ENCODE measurements around the gene ARG2. TPM values are rescaled to one million over a fixed set of nuclear protein-coding genes. Genes with fewer than 3 reads are reported as not detected.

ARG2 gene
- total and polyA plus RNA-seq, 2 of the 4 experiments (the other 2 are of a cell fraction), result 1.1 to 2.5 TPM

DNA sequence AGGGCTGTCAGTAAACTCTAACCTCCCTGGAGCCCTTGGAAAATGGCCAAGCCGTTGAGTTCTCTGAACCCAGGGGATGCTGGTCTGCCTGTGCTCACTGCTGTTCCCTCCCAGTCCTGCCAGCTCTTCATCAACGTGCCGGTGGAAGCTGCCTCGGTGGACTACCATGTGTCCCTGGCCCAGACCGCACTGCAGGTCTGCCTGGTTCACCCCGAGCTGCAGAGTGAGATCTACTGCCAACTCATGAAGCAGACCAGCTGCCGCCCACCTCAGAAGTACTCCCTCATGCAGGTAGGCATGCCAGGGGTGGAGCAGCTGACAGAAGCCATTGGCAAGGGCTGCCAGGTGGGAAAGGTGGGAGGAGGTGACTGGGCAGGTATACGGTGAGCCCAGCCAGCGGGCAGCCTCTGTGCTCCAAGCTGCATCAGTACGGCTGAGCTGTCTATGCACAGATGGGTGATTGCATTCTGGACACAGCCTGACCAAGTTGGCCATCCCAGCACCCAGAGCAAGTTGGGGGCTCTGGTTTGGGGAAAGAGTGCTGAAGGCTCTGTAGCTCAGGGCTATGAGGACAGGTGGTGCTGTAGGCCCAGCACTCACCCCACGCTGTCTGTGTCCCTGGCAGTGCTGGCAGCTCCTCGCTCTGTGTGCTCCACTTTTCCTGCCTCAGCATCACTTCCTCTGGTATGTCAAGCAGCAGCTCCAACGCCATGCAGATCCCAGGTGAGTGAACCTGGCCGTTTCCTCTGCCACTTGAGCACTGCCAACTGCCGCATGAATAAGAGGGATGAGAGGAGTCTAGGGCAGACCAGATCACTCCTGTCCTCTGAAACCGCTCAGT lies 41.6 kb upstream of the ARG2 start:
- Histone ChIP-seq H4K5ac (ENCODE audit: low read depth, low read length) (no peak overlapping the region), H2BK5ac (ENCODE audit: low read depth, low read length, poor library complexity, severe bottlenecking) (no peak overlapping the region), H2AK9ac (replicated peaks; ENCODE audit: low read depth, low read length, poor library complexity) (no peak overlapping the region), H3K4me3 (ENCODE audit: insufficient read depth, low read depth, low read length) (no peak overlapping the region), H4K91ac (ENCODE audit: insufficient read depth, low read depth, low read length) (no peak overlapping the region), H3K27ac (ENCODE audit: insufficient read depth, low read length) (no peak overlapping the region), H4K8ac (ENCODE audit: low read depth in 2 of 2, low read length in 2 of 2) (no peak overlapping the region), H3K14ac (replicated peaks; ENCODE audit: low read depth, low read length) (no peak overlapping the region), H3K9me1 (ENCODE audit: insufficient read depth, low read length) (0 out of 2 replicates have a peak, but pooled peaks cover 3% of the 10 kb centered on the region), H3K4ac (ENCODE audit: low read depth, low read length) (no peak overlapping the region), H3K23ac (ENCODE audit: low read depth, low read length) (no peak overlapping the region), H2BK15ac (ENCODE audit: low read depth, low read length) (no peak overlapping the region), H3K18ac (ENCODE audit: low read depth, low read length) (no peak overlapping the region), H3K56ac (ENCODE audit: extremely low read depth, insufficient read depth, low read length) (no peak overlapping the region), H3K79me1 (ENCODE audit: low read depth in 1 of 2, low read length in 2 of 2) (no peaks in the 10 kb centered on the region), H3K27me3 (ENCODE audit: control insufficient read depth, insufficient read depth, low read length) (peaks cover 6% of the 10 kb centered on the region), H2AK5ac (ENCODE audit: low read depth, low read length) (no peak overlapping the region), H3K9ac (ENCODE audit: low read depth, low read length) (no peak overlapping the region), H2BK20ac (ENCODE audit: low read depth, low read length) (no peak overlapping the region), H2BK120ac (ENCODE audit: low read depth, low read length) (no peak overlapping the region), H2AFZ (replicated peaks; ENCODE audit: low read length, poor library complexity) (no peak overlapping the region), H3K4me2 (ENCODE audit: low read depth, low read length) (no peak overlapping the region), H3K36me3 (ENCODE audit: control insufficient read depth, insufficient read depth, low read length) (no peaks in the 10 kb centered on the region), H4K20me1 (ENCODE audit: insufficient read depth, low read length) (no peaks in the 10 kb centered on the region), H3K9me3 (ENCODE audit: control insufficient read depth, insufficient read depth, low read length) (no peaks in the 10 kb centered on the region), H3K4me1 (ENCODE audit: control insufficient read depth, insufficient read depth, low read length) (no peaks in the 10 kb centered on the region)
- DNase-seq, result no peak
- 55% methylated on average over 10 of the region's 16 CpGs; no CpG with 5 or more reads in 1 of the 2 experiments for WGBS, 2 experiments (ENCODE audit: extremely low coverage in 2 of 2, insufficient read length in 1 of 2)
- in situ Hi-C loops (cut with MboI; ENCODE audit: low sequenced_read_pairs) (no loop called here), intact Hi-C loops (cut with micrococcal nuclease) (no loop called here), dilution Hi-C loops (cut with HindIII; ENCODE audit: low sequenced_read_pairs, unreplicated experiment) (no loop called here)
- ChIA-PET POLR2A (ENCODE audit: unreplicated experiment) (no interaction called here), CTCF (interaction anchor here (5.2 kb wide), 1 partner anchor 7 kb away, joined by 24 read pairs; no protein-coding TSS in a partner anchor)
- TF ChIP-seq MAFK (IDR thresholded peaks at IDR 0.05; ENCODE audit: low read depth, low read length), result no peak
- no peak for TF ChIP-seq FOS (IDR thresholded peaks at IDR 0.05; ENCODE audit: low read depth, low read length)
- no peak for TF ChIP-seq MAZ (IDR thresholded peaks at IDR 0.05; ENCODE audit: borderline replicate concordance, low read depth, low read length)
- TF ChIP-seq BHLHE40 (IDR thresholded peaks at IDR 0.05; ENCODE audit: low read depth, low read length), result no peak
- TF ChIP-seq POLR2A (IDR thresholded peaks at IDR 0.05; ENCODE audit: low read depth, low read length), result no peak
- TF ChIP-seq MXI1 (IDR thresholded peaks at IDR 0.05; ENCODE audit: borderline replicate concordance, low read depth, low read length), result no peak
- TF ChIP-seq, protein P1, sequence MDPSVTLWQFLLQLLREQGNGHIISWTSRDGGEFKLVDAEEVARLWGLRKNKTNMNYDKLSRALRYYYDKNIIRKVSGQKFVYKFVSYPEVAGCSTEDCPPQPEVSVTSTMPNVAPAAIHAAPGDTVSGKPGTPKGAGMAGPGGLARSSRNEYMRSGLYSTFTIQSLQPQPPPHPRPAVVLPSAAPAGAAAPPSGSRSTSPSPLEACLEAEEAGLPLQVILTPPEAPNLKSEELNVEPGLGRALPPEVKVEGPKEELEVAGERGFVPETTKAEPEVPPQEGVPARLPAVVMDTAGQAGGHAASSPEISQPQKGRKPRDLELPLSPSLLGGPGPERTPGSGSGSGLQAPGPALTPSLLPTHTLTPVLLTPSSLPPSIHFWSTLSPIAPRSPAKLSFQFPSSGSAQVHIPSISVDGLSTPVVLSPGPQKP (IDR thresholded peaks at IDR 0.05; ENCODE audit: borderline replicate concordance, low read depth, low read length), result no peak
- TF ChIP-seq CHD1 (IDR thresholded peaks at IDR 0.05; ENCODE audit: low read depth, low read length), result no peak
- TF ChIP-seq RAD21 (IDR thresholded peaks at IDR 0.05; ENCODE audit: low read length), result no peak
- TF ChIP-seq, protein P2, sequence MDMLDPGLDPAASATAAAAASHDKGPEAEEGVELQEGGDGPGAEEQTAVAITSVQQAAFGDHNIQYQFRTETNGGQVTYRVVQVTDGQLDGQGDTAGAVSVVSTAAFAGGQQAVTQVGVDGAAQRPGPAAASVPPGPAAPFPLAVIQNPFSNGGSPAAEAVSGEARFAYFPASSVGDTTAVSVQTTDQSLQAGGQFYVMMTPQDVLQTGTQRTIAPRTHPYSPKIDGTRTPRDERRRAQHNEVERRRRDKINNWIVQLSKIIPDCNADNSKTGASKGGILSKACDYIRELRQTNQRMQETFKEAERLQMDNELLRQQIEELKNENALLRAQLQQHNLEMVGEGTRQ (IDR thresholded peaks at IDR 0.05; ENCODE audit: low read depth, low read length), result no peak
- TF ChIP-seq SMC3 (IDR thresholded peaks at IDR 0.05; ENCODE audit: low read depth, low read length), result no peak
- TF ChIP-seq, protein P3, sequence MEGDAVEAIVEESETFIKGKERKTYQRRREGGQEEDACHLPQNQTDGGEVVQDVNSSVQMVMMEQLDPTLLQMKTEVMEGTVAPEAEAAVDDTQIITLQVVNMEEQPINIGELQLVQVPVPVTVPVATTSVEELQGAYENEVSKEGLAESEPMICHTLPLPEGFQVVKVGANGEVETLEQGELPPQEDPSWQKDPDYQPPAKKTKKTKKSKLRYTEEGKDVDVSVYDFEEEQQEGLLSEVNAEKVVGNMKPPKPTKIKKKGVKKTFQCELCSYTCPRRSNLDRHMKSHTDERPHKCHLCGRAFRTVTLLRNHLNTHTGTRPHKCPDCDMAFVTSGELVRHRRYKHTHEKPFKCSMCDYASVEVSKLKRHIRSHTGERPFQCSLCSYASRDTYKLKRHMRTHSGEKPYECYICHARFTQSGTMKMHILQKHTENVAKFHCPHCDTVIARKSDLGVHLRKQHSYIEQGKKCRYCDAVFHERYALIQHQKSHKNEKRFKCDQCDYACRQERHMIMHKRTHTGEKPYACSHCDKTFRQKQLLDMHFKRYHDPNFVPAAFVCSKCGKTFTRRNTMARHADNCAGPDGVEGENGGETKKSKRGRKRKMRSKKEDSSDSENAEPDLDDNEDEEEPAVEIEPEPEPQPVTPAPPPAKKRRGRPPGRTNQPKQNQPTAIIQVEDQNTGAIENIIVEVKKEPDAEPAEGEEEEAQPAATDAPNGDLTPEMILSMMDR (conservative IDR thresholded peaks at IDR 0.05; ENCODE audit: low read depth, low read length), result no peak
- no peak for TF ChIP-seq RFX5 (IDR thresholded peaks at IDR 0.05; ENCODE audit: low read depth, low read length)
- no peak for TF ChIP-seq RCOR1 (IDR thresholded peaks at IDR 0.05; ENCODE audit: insufficient replicate concordance, low read length)
- no peak for TF ChIP-seq NFE2L2 (IDR thresholded peaks at IDR 0.05; ENCODE audit: low read depth, low read length)
- no peak for ATAC-seq (ENCODE audit: low read depth)
- BruUV-seq (replicated peaks), result no TSS peak

All from IMR-90 (cell line).